Measurements from ENCODE around the gene ITIH5.

ITIH5 gene

GRCh38 chr10:7579681-7580080 lies 87.1 kb downstream of the ITIH5 start:
- no peak for DNase-seq

GRCh38 chr10:7577579-7577978 lies 89.2 kb downstream of the ITIH5 start:
- no peak for DNase-seq

GRCh38 chr10:7577176-7577575 lies 89.6 kb downstream of the ITIH5 start:
- no peak for DNase-seq

DNA sequence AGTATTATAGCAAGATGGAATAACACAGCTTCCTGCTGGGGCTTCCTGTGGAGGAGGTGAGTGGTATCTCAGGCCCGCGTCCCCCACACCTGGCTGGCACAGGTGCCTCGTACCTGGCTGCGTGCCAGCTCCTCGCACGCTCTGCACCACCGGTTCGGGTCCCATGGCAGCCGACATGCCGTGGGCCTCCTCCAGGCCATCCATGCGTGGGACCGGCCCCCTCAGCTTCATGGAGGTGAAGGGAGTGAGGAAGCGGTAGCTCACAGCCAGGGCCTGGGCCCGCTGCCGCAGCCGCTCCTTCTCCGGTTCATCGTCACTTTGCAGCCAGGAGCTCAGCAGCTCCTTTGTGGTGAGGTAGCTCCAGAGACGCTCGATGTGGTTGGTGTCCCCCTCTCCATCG lies 90.4 kb downstream of the ITIH5 start:
- DNase-seq = no peak

DNA sequence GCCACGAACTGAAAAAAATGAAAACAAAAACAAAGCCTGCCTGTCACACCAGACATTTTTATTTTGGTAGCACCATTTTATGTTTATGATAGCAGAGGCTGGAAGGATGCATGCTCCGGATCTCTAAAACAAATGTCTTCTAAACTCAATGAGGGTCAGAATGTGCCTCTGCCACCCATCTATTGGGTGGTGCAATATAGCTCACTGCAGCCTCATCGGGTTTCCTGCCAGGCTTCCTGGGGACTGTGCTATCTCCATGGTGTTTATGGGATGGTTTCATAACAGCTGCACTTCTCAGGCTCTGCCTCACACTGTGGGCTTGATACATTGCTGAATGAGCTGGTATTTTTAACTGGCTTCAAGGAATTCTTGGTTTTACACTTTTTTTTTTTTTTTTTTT lies 94.4 kb downstream of the ITIH5 start:
- DNase-seq = no peak

DNA sequence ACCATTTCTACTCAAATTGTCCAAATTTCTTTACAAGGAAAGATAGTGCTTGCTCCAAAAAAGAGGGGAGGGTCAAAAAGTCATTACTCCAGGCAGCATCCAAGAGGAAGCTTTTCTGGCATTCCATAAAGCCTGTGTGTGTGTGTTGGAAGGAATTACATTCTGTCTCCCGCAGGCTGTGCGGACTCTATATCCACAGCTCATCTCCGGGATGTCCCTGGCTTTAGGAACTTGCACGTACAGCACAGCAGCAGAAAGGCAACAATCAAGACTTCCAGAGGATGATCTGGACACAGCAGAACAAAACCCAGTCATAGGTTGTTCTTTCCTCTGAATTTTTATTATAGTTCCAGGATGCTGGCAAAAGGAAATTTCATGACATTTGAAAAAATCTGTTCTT lies 94.8 kb downstream of the ITIH5 start:
- DNase-seq = no peak

- DNase-seq = no peak
Observed at GRCh38 chr10:7567911-7568620, 98.7 kb downstream of the ITIH5 start.

- no peak for DNase-seq
Observed at GRCh38 chr10:7566891-7567290, 99.9 kb downstream of the ITIH5 start.

GRCh38 chr10:7565871-7566270 lies 100.9 kb downstream of the ITIH5 start:
- no peak for DNase-seq

GRCh38 chr10:7563770-7564169 lies 103.0 kb downstream of the ITIH5 start:
- DNase-seq = no peak

DNA sequence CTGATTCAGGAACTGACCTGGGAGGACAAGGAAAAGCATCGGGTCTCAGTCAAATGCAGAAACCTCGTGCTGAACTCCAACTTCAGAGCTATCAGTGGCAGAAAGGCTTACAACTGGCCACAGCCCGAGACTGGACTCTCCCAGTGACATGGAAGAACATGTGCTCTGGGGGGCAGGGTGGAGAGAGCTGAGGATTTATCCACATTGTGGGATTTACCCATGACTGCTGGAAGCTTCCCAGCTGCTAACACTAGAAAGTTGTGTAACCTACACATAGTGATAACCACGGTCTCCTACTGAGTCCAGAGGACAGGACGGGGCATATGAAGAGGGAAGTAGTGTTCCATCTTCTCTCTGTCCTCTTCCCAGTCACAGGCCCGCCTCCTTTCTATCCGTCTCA lies 103.4 kb downstream of the ITIH5 start:
- no peak for DNase-seq

- DNase-seq = no peak
Observed at GRCh38 chr10:7561985-7562384, 104.8 kb downstream of the ITIH5 start.

DNA sequence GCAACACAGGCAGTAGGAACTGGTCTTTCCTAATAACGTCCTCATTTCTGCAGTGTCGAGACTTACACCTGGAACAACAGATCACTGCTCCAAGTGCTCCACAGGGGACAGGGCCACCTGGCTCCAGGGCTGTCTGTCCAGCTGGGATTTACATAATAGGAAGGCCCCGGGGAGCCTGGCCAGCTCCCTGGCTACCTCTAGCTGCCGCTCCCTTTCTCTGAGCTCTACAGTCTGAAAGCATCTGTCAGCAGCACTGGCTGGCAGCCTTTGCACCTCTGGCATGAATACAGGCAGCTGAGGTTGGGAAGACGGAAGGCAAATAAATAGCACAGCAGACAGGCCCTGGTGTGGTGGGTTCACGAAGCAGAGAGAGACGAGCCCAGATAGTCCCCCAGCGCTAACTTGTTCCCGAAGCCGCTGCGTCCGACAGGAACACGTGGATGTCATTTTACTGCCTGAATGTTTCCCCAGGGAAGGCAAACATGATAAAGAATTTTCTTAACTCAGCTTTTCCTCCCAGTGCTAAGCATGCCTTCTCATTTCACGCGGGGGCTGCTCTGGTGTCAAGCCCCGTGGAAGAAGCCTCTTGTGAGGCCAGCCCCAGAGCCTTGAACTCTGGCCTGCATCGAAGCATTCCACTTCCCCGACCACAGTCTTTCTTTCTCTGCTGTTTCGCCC lies 105.4 kb downstream of the ITIH5 start:
- no peak for DNase-seq

DNA sequence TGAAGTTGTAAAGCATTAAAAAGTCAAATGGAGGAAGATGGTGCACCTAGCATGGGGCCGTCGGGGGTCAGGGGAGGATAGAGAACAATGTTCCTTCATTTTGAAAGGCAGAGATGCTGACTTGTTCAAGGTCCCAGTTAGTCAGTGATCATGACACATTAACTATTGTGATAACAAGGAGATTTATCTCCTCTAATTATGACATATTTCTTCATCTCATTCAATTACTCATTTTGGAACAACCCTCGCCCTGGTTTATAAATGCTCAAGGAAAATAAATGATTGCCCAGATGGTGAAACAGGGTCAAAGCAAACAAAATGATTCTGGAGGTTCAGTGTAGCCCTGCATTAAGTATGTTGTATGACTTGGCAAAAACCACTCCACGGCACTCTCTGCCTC lies 106.2 kb downstream of the ITIH5 start:
- no peak for DNase-seq

DNA sequence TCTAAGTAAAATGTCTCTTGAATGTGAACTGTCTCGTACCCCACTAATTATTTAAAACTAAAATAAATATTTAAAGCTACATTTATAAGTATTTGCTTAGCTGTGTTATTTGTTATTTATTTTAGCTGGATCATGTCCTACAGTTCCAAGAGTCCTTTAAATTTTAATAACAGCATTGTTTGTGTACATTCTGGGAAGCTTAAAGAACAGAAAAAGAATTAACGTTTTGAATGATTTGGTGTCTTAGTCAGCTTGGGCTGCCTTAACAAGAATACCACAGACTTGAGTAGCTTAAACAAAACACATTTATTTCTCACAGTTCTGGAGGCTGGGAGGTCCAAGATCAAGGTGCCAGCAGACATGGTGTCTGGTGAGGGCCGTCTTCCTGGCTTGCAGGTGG lies 107.4 kb downstream of the ITIH5 start:
- DNase-seq = no peak

DNA sequence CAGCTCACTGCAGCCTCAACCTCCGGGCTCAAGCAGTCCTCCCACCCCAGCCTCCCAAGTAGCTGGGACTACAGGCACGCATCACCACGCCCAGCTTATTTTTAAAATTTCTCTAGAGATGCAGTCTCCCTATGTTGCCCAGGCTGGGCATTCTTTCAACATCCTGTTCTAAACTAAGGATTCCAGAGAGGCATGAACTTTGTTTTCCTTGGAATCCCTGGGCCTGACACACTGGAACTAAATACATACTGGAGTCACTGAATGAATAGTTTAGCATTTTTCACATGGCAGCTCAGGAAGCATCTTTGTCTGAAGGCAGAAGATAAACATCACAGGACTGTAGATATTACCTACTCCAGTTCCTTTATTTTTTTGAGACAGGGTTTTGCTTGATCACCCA lies 108.7 kb downstream of the ITIH5 start:
- no peak for DNase-seq

- no peak for DNase-seq
Observed at GRCh38 chr10:7553531-7553930, 113.2 kb downstream of the ITIH5 start.

DNA sequence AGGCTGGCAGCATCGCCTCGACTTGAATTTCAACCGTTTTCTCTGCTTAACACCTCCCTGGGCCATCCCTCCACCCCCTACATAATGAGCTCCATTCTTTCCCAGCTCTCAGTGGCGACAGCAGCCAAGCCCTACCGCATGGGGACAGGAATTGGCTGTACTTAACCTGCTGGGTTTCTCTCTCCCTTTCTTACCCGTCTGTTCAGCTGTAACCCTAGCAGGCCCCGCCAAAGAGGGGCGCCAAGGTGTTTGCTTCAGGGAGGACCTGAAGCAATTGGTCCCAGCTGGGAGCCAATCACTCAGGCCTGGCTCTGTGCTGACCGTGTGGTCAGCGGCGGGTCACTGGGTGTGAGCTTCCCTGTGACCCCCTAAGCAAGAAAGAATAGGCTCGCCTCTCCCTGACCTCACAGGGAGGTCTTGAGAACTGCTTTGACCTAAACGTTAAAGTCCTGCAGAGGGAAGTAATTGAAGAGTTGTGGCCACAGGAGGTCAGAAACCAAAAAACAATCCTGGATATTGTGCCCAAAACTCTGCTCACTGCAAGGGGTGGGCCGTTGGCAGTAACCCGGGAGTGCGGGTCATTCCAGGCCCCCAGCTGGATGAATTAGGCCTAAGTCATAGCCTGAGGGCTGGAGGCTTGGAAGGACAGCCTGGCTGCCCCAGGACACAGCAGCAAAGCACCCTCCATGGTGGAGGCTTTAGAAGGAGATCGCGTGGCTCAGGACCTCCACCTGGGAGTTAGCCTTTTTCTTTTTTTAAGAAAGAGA lies 114.6 kb downstream of the ITIH5 start:
- DNase-seq = no peak

- DNase-seq = no peak
Observed at GRCh38 chr10:7551289-7551688, 115.5 kb downstream of the ITIH5 start.

DNA sequence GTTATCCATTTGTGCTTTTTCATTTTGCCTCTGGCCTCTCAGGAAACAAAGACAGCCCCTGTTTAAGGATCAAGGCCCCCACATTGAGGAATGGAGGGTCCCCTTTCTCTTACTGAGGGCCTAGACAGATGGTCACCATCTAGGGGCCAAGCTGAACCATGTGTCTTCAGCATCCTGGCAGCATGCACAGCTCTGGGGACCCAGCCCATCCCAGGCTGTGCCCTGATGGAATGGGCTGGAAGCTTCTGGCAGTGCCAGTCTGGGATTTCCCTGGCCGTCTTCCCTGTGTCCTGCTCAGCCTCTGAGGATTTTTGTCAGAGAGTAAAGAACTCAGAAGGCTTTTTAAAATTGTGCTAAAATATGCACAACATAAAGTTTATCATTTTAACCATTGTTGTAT lies 116.8 kb downstream of the ITIH5 start:
- DNase-seq = no peak

- DNase-seq = no peak
Observed at GRCh38 chr10:7547829-7548228, 118.9 kb downstream of the ITIH5 start.

DNA sequence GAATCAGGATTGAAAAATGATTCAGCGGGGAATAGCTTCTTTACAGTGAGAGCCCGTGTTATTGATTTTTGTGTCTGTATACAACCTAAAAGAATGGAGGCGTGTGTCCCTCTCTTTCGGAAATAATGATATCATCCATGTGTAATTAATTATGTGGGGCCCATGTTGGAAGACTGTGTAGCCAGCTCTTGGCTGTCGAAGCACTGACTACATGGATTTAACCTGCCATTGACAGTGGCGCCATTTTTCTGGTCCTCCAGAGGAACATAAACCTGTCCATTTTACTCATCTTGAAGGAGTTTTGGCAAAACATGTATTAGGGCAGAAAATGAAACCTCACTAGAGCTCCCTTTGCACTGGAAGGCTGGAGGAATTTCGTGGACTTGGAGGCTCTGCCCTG lies 119.6 kb downstream of the ITIH5 start:
- no peak for DNase-seq

DNA sequence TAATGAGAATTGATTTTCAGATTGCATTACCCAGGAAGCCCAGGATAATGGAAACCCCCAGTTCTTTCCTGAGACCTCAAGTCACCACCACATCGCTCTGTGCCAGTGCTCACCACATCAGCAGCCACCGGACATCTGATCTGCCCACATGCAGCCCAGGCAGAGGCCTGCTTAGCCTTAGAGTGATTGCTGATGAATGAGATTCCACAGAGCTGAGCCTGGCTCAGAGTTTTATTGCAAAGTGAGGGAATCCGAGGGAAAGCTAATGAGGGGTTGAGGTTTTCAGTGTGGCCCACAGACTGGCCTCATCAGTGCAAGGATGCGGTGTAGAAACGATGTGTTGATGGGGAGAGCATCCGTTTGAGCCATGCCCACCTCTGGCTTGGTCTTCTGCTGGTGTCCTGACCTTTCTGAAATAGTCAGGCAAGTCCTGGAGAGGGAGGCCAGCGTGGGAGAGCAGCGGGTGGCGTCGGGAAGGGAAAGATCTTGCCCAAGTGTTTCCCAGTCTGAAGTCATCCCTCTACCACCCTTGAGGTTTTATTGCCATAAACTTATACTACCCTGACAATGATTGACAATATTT lies 120.3 kb downstream of the ITIH5 start:
- DNase-seq = no peak

DNA sequence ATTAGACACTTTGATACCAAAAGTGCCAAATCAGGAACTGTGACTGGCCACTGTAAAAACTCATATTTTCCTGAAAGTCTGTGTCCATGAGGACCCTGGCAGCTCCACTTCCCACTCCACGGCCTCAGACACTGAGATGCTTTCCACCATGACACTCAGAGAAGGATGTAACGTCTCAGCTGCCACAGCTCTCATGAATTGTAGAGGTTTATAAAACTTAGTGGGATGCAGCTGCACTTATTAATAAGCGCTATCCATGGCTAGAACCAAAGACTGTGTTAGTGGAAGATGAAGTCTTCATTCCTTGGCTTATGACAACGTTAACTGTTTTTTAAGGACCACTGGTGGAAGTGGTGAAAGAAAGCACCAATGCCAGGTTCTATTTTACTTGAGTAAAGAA lies 121.0 kb downstream of the ITIH5 start:
- no peak for DNase-seq
